GM18498 (cell line): Measurements from ENCODE around the gene PRND.

ENCODE experiments used
- ATAC-seq: cut with Tn5 transposase; IDR thresholded peaks from one replicate; pipeline ENCODE4 v1.9.1; 2021; ENCODE audit warnings: mild to moderate bottlenecking, moderate library complexity; ENCODE audit not compliant: unreplicated experiment

Gene PRND

DNA sequence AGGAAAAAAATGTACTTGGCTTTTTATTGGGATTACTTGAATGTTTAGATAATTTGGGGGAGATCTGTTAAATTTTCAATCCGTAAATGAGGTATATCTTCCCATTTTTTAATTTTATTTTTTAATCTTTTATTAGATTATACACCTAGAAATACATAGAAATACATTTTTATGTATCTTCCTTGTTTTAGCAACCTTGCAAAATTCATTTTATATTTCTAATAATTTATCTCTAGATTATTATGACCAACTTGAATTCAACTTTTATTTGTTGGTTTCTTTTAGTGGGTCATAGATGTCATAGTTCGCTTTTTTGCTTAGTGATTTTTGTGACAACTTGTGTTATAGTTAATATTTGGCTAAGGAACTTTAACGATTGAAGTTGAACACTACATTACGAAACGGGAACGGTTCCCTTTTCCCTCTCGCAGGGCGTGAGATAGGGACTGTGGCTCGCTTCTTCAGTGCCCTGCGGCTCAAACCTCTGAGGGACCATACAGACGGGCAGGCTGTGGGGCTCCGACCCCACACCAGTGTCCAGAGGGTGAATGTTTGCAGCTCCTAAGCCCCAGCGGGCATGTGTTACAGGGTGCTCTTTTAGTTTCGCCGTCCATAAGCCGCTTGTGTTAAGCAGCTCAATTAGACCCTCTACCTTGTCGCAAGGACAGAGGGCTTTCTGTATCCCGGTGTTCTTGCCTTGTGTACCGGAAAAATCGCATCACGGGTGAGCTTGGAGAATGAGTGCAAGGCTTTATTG, 53.8 kb downstream of the PRND start:
- ATAC-seq = no peak

- no peak for ATAC-seq
These were observed 54.4 kb downstream of the PRND start for GRCh38 chr20:4776079-4776630.
